Measurements from ENCODE around the gene NT5C3B.

GRCh38 chr17:41864836-41865595, 29.0 kb upstream of the NT5C3B start, which contains the start of gene KLHL11:
- TF ChIP-seq CTCF (IDR thresholded peaks at IDR 0.05) (no peak), POLR2A (IDR thresholded peaks at IDR 0.05) (no peak)

Data from lower leg skin (tissue), 3 donors.